ENCODE results near the gene AGBL1. TPM values are rescaled to one million over a fixed set of nuclear protein-coding genes. Genes with fewer than 3 reads are reported as not detected.

AGBL1 gene
- total and polyA plus RNA-seq, 2 donors (not counting 1 experiment from before 2014, with no cell fraction given), result not detected

DNA sequence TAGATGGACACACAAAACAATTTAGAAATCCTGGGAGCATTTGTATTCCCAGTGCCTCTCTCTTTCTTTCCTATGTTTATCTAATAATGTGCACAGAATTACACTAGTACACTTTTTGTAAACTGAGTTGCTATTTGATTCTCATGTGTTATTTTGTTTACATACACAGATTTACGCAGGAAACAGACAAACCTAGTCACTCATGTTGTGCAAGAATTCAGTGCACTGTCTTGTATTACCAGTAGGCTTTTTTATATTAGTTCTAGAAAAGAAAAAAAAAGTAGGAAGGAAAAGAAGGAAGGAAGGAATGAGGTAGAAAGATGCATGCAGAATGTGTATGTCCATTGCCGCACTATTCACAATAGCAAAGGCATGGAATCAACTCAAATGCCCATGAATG is 257.4 kb downstream of the AGBL1 start:
- Histone ChIP-seq H2AFZ (ENCODE audit: insufficient read depth, low read depth, low read length, poor library complexity, severe bottlenecking) (no peak overlapping the region), H3K4me3 (ENCODE audit: control extremely low read depth in 1 of 5, extremely low read depth in 1 of 5, insufficient read depth in 1 of 5, low read depth in 2 of 5, low read length in 4 of 5) (no peak overlapping the region), H3K9ac (ENCODE audit: low read length) (no peak overlapping the region), H3K36me3 (replicated peaks in 1 of 2; ENCODE audit: control extremely low read depth in 1 of 2, control insufficient read depth in 1 of 2, extremely low read depth in 1 of 2, insufficient read depth in 2 of 2, low read length in 1 of 2) (no peaks in the 10 kb centered on the region), H4K20me1 (ENCODE audit: control insufficient read depth, insufficient read depth, low read length, poor library complexity, severe bottlenecking) (no peaks in the 10 kb centered on the region), H3K9me3 (ENCODE audit: control extremely low read depth in 1 of 3, control insufficient read depth in 2 of 3, insufficient read depth in 1 of 3, low read length in 2 of 3) (peaks cover 0 to 3% (median 1%) of the 10 kb centered on the region in 3 donors), H3K4me2 (replicated peaks; ENCODE audit: low read depth, low read length, poor library complexity, severe bottlenecking) (no peak overlapping the region), H3K79me2 (ENCODE audit: control insufficient read depth, insufficient read depth, low read length) (no peaks in the 10 kb centered on the region), H3K27me3 (replicated peaks in 1 of 4; ENCODE audit: control extremely low read depth in 1 of 4, control insufficient read depth in 3 of 4, insufficient read depth in 4 of 4, low read length in 3 of 4) (no peaks in the 10 kb centered on the region), H3K27ac (ENCODE audit: low read length in 2 of 2) (no peak overlapping the region), H3K4me1 (ENCODE audit: control insufficient read depth in 2 of 2, insufficient read depth in 2 of 2, low read length in 2 of 2) (no peaks in the 10 kb centered on the region)
- Mint-ChIP-seq H3K27me3 (no peaks in the 10 kb centered on the region), H3K9me3 (ENCODE audit: insufficient read depth) (peaks cover 4% of the 10 kb centered on the region), H3K4me3 (no peak overlapping the region), H3K27ac (no peak overlapping the region), H3K4me1 (no peaks in the 10 kb centered on the region)
- ChIA-PET POLR2A (no interaction called here), CTCF (no interaction called here)
- DNase-seq (no peak), ATAC-seq (ENCODE audit: low read depth) (no peak)
- TF ChIP-seq, protein P1, sequence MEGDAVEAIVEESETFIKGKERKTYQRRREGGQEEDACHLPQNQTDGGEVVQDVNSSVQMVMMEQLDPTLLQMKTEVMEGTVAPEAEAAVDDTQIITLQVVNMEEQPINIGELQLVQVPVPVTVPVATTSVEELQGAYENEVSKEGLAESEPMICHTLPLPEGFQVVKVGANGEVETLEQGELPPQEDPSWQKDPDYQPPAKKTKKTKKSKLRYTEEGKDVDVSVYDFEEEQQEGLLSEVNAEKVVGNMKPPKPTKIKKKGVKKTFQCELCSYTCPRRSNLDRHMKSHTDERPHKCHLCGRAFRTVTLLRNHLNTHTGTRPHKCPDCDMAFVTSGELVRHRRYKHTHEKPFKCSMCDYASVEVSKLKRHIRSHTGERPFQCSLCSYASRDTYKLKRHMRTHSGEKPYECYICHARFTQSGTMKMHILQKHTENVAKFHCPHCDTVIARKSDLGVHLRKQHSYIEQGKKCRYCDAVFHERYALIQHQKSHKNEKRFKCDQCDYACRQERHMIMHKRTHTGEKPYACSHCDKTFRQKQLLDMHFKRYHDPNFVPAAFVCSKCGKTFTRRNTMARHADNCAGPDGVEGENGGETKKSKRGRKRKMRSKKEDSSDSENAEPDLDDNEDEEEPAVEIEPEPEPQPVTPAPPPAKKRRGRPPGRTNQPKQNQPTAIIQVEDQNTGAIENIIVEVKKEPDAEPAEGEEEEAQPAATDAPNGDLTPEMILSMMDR (IDR thresholded peaks at IDR 0.05), result no peak
- no peak for TF ChIP-seq EZH2 (IDR thresholded peaks at IDR 0.05; ENCODE audit: borderline replicate concordance, insufficient read depth, low read depth, low read length, poor library complexity, severe bottlenecking)
- no CpG with 5 or more reads among the region's 2 CpGs for WGBS (ENCODE audit: insufficient coverage)
- intact Hi-C loops (cut with micrococcal nuclease), result no loop called here

DNA sequence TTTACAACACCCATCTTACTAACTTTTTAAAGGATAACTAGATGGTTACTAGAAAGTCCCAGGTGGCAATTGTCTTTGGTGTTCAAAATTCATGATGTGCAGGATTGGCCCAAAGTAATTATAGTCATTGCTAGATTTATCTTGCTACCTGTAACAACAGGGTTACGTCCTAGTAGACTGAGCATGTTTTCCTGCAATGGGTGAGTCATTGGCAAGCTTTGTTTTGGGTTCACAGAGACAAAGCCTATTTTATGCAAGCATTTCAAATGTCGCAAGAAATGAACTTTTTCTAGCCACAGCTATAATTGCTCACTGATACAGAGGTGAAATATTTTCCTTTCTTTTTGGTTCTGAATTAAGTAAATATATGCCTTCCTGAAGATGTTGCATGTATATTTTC is 267.6 kb downstream of the AGBL1 start:
- ATAC-seq (ENCODE audit: low read depth), result no peak
- intact Hi-C loops (cut with micrococcal nuclease), result no loop called here

More for the DNA sequence above, 267.6 kb downstream of the AGBL1 start:
- H3K9me3 Mint-ChIP-seq (ENCODE audit: insufficient read depth), result peaks cover 2% of the 10 kb centered on the region
- TF ChIP-seq, protein P1 (IDR thresholded peaks at IDR 0.05), result no peak
- no peak for TF ChIP-seq EZH2 (IDR thresholded peaks at IDR 0.05; ENCODE audit: borderline replicate concordance, insufficient read depth, low read depth, low read length, poor library complexity, severe bottlenecking)
- no peak overlapping the region for H3K4me3 ChIP-seq (ENCODE audit: control extremely low read depth in 1 of 5, extremely low read depth in 1 of 5, insufficient read depth in 1 of 5, low read depth in 2 of 5, low read length in 4 of 5)
- no peak for DNase-seq
- H3K36me3 ChIP-seq (replicated peaks in 1 of 2; ENCODE audit: control extremely low read depth in 1 of 2, control insufficient read depth in 1 of 2, extremely low read depth in 1 of 2, insufficient read depth in 2 of 2, low read length in 1 of 2), result no peaks in the 10 kb centered on the region
- H3K9ac ChIP-seq (ENCODE audit: low read length), result no peak overlapping the region
- no peak overlapping the region for H2AFZ ChIP-seq (ENCODE audit: insufficient read depth, low read depth, low read length, poor library complexity, severe bottlenecking)
- no peaks in the 10 kb centered on the region for H3K4me1 Mint-ChIP-seq
- H3K27me3 Mint-ChIP-seq, result no peaks in the 10 kb centered on the region
- H4K20me1 ChIP-seq (ENCODE audit: control insufficient read depth, insufficient read depth, low read length, poor library complexity, severe bottlenecking), result no peaks in the 10 kb centered on the region
- no peaks in the 10 kb centered on the region for H3K27me3 ChIP-seq (replicated peaks in 1 of 4; ENCODE audit: control extremely low read depth in 1 of 4, control insufficient read depth in 3 of 4, insufficient read depth in 4 of 4, low read length in 3 of 4)
- H3K4me1 ChIP-seq (ENCODE audit: control insufficient read depth in 2 of 2, insufficient read depth in 2 of 2, low read length in 2 of 2), result no peaks in the 10 kb centered on the region
- no peak overlapping the region for H3K27ac ChIP-seq (ENCODE audit: low read length in 2 of 2)
- no peaks in the 10 kb centered on the region for H3K79me2 ChIP-seq (ENCODE audit: control insufficient read depth, insufficient read depth, low read length)
- no peak overlapping the region for H3K4me3 Mint-ChIP-seq
- POLR2A ChIA-PET, result no interaction called here
- CTCF ChIA-PET, result no interaction called here
- no peak overlapping the region for H3K27ac Mint-ChIP-seq
- 60% methylated on average over 1 of the region's 2 CpGs for whole genome bisulfite sequencing (ENCODE audit: insufficient coverage)
- no peak overlapping the region for H3K4me2 ChIP-seq (replicated peaks; ENCODE audit: low read depth, low read length, poor library complexity, severe bottlenecking)
- no peaks in the 10 kb centered on the region for H3K9me3 ChIP-seq (ENCODE audit: control extremely low read depth in 1 of 3, control insufficient read depth in 2 of 3, insufficient read depth in 1 of 3, low read length in 2 of 3)

Measured in B cell (primary cell).